GM12873 (cell line): ENCODE measurements around the gene LRRC23.

Source experiments
- CTCF ChIP-seq: IDR thresholded peaks from 2 replicates; pipeline ENCODE4 v1.5.1; 2012; ENCODE audit warnings: low read depth, mild to moderate bottlenecking, moderate library complexity, low read length, control low read depth; ENCODE audit not compliant: insufficient read depth; ENCODE audit errors: missing control alignments

Gene LRRC23

GRCh38 chr12:6887460-6887859 lies 17.2 kb upstream of the LRRC23 start:
- TF ChIP-seq CTCF, result no peak

- no peak for TF ChIP-seq CTCF
These were observed 16.3 kb upstream of the LRRC23 start for GRCh38 chr12:6888360-6888759.

GRCh38 chr12:6890789-6891645 lies 13.6 kb upstream of the LRRC23 start:
- peak; percentile 75 for TF ChIP-seq CTCF

- TF ChIP-seq CTCF, result no peak
These were observed 13.0 kb upstream of the LRRC23 start for GRCh38 chr12:6891646-6892001.

GRCh38 chr12:6894321-6894720 lies 10.3 kb upstream of the LRRC23 start:
- no peak for TF ChIP-seq CTCF

- no peak for TF ChIP-seq CTCF
These were observed 7.7 kb upstream of the LRRC23 start for GRCh38 chr12:6896846-6897435.

GRCh38 chr12:6899427-6899826 lies 5.2 kb upstream of the LRRC23 start:
- TF ChIP-seq CTCF, result no peak
